Right lobe of liver (tissue), 6 donors: ENCODE results near the gene RTL3. TPM values are rescaled to one million over a fixed set of nuclear protein-coding genes. Genes with fewer than 3 reads are reported as not detected.

Experiments
- ATAC-seq, 4 donors: fragments of 200-7000 bp; cut with Tn5 transposase; one replicate each; pipeline ENCODE4 v1.9.1; 2020; ENCODE audit warnings: mild to moderate bottlenecking in 4 of 4, moderate library complexity in 4 of 4
- DNase-seq, 3 donors: peaks; one replicate each; pipeline ENCODE4 v3.0.0-alpha.2; 2020
- H3K27ac ChIP-seq, 3 donors: fragments of 200-600 bp; one replicate each; pipeline ENCODE4 v1.8.0; 2022
- H3K27me3 ChIP-seq, 2 donors: fragments of 200-600 bp; one replicate each; pipeline ENCODE4 v1.8.0; 2022
- H3K36me3 ChIP-seq, 4 donors: fragments of 200-600 bp; sonication (generic) in 1 of 4; one replicate each; pipeline versions ENCODE4 v1.5.1 to v1.8.0; 2017 to 2022; ENCODE audit warnings: control low read depth in 1 of 4
- H3K4me1 ChIP-seq, 4 donors: fragments of 200-600 bp; sonication (generic) in 1 of 4; one replicate each; pipeline versions ENCODE4 v1.5.1 to v1.8.0; 2017 to 2022; ENCODE audit warnings: control low read depth in 1 of 4
- H3K4me3 ChIP-seq, 3 donors: fragments of 200-600 bp; one replicate each; pipeline ENCODE4 v1.8.0; 2022
- H3K9me3 ChIP-seq, 4 donors: fragments of 200-600 bp; sonication (generic) in 1 of 4; one replicate each; pipeline versions ENCODE4 v1.5.1 to v1.8.0; 2017 to 2022; ENCODE audit warnings: control low read depth in 1 of 4
- CTCF ChIP-seq, 4 donors: fragments of 200-600 bp in 3 of 4; fragments of 450-650 bp in 1 of 4; IDR thresholded peaks; one replicate each; pipeline versions ENCODE4 v1.5.1 to v1.8.0; 2016 to 2022; ENCODE audit warnings: antibody characterized with exemption in 4 of 4, mild to moderate bottlenecking in 2 of 4
- POLR2A ChIP-seq: fragments of 450-650 bp; IDR thresholded peaks from one replicate; pipeline ENCODE4 v1.6.1; 2017; ENCODE audit warnings: antibody characterized with exemption, mild to moderate bottlenecking
- WGBS: methylation state at CpG from one replicate; pipeline ENCODE4 v1.1.6; 2018; ENCODE audit warnings: low coverage, low lambda C conversion rate; ENCODE audit not compliant: insufficient coverage; ENCODE audit errors: missing lambda C conversion rate; 5-methylcytosine and 5-hydroxymethylcytosine counted together
- intact Hi-C, 2 donors: fragments of 100-400 bp; cut with DNase I; formaldehyde crosslinking; loops; one replicate each; pipeline versions ENCODE4 v1.11.2 to v1.14.1; 2022
- total RNA-seq, 6 experiments: library from RNA; depleted of rRNA in 2 of 6; stranded (reverse); fragments of >200 nt in 2 of 6; fragmentation: NEBNext Ultra II Directional in 3 of 6; extraction: Animal tissue kit (Norgen Biotek cat#: 25700) in 3 of 6; gene quantifications; one replicate each; pipeline versions ENCODE4 v1.1.0 to v1.2.4, GENCODE V29; 2016 to 2023
- donor health status: DM: no; HTN: yes; CAD: no.
- donor health status: DM: no; HTN: no; CAD: no.
- donor health status: DM: no; HTN: no; CAD: no.
- donor health status: DM: no; HTN: yes; CAD: no.
- donor health status: DM: no; HTN: yes; CAD: no.

The RTL3 gene
- total RNA-seq, 6 experiments from 2014 or later = not detected

GRCh38 chrX:78661836-78662235, 2.7 kb upstream of the RTL3 start:
- no peak for ATAC-seq
- no peak overlapping the region for H3K4me3 ChIP-seq
- intact Hi-C loops = no loop called here
- no peak for DNase-seq
- peaks cover 0 to 2% of the 10 kb centered on the region in 2 donors for H3K27me3 ChIP-seq
- TF ChIP-seq POLR2A (no peak), CTCF (IDR thresholded peaks at IDR 0.05) (no peak)
- no peaks in the 10 kb centered on the region for H3K36me3 ChIP-seq
- 55% methylated on average over 3 of the region's 3 CpGs for WGBS
- H3K27ac ChIP-seq = no peak overlapping the region
- H3K4me1 ChIP-seq = no peaks in the 10 kb centered on the region
- no peaks in the 10 kb centered on the region for H3K9me3 ChIP-seq

DNA sequence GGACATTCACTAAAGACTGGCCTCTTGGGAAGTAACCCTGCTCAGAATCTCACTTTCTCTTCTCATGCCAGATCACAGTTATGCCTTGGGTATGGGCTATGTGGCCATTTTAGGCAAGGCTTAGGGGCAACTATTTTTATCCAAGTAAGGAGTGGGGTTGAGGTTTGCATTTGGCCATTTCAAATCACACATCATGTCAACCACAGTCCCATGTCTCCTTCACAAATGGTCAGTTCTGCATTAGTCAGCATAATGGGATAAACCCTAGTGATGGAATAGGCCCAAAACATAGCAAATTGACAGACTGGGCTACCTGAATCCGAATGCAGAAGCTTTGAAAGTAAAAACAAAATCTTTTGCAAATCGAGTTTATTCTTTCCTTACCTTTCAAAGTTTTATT, 827 bp upstream of the RTL3 start:
- no peak overlapping the region for H3K27ac ChIP-seq
- ATAC-seq (no peak), DNase-seq (no peak)
- H3K4me1 ChIP-seq = no peaks in the 10 kb centered on the region
- intact Hi-C loops = no loop called here
- WGBS = 29% methylated on average over 2 of the region's 2 CpGs
- H3K4me3 ChIP-seq = no peak overlapping the region
- H3K9me3 ChIP-seq = no peaks in the 10 kb centered on the region
- no peaks in the 10 kb centered on the region for H3K36me3 ChIP-seq
- H3K27me3 ChIP-seq = peaks cover 0 to 4% of the 10 kb centered on the region in 2 donors
- TF ChIP-seq CTCF (IDR thresholded peaks at IDR 0.05) (no peak), POLR2A (no peak)

- Histone ChIP-seq H3K27me3 (peaks cover 0 to 4% of the 10 kb centered on the region in 2 donors), H3K4me3 (no peak overlapping the region), H3K36me3 (no peaks in the 10 kb centered on the region), H3K4me1 (peaks cover 0 to under 1% (median 0%) of the 10 kb centered on the region in 4 donors), H3K27ac (no peak overlapping the region), H3K9me3 (no peaks in the 10 kb centered on the region)
- intact Hi-C loops = no loop called here
- DNase-seq (no peak), ATAC-seq (no peak)
- WGBS = 44% methylated on average over 2 of the region's 6 CpGs
- TF ChIP-seq POLR2A = no peak
- no peak for TF ChIP-seq CTCF (IDR thresholded peaks at IDR 0.05)
Observed at GRCh38 chrX:78658414-78658813, 714 bp downstream of the RTL3 start.

- Histone ChIP-seq H3K27ac (no peak overlapping the region), H3K4me3 (no peak overlapping the region), H3K36me3 (no peaks in the 10 kb centered on the region), H3K9me3 (no peaks in the 10 kb centered on the region), H3K4me1 (peaks cover 0 to 4% (median 0%) of the 10 kb centered on the region in 4 donors), H3K27me3 (peaks cover 0 to 4% of the 10 kb centered on the region in 2 donors)
- ATAC-seq (no peak), DNase-seq (no peak)
- 64% methylated on average over 1 of the region's 1 CpG for whole genome bisulfite sequencing
- intact Hi-C loops = no loop called here
- TF ChIP-seq CTCF (IDR thresholded peaks at IDR 0.05) (no peak), POLR2A (no peak)
Observed at GRCh38 chrX:78655642-78656041, 3.5 kb downstream of the RTL3 start.
